ENCODE measurements around the gene HAO2.

DNA sequence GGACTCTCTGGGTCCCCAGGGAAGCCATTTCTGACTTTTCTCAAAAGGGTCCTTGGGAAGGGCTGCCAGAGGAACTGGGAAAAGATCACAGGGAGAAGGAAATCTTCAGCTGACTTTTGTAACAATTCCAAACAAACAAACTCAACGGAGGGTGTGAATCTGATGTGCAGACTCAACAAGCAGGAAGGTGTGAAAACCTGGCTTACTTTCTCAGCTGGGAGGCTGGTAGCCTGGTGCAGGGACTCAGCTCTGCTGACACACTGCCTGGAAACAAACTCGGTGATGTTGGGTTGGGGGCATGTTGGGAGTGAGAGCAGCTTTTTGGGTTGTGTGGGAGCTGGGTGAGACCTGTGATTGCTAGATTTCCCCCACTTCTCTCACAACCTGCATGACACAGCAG is 36.2 kb downstream of the HAO2 start:
- TF ChIP-seq, protein P1, sequence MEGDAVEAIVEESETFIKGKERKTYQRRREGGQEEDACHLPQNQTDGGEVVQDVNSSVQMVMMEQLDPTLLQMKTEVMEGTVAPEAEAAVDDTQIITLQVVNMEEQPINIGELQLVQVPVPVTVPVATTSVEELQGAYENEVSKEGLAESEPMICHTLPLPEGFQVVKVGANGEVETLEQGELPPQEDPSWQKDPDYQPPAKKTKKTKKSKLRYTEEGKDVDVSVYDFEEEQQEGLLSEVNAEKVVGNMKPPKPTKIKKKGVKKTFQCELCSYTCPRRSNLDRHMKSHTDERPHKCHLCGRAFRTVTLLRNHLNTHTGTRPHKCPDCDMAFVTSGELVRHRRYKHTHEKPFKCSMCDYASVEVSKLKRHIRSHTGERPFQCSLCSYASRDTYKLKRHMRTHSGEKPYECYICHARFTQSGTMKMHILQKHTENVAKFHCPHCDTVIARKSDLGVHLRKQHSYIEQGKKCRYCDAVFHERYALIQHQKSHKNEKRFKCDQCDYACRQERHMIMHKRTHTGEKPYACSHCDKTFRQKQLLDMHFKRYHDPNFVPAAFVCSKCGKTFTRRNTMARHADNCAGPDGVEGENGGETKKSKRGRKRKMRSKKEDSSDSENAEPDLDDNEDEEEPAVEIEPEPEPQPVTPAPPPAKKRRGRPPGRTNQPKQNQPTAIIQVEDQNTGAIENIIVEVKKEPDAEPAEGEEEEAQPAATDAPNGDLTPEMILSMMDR (conservative IDR thresholded peaks at IDR 0.05; ENCODE audit: low read depth, low read length) = no peak
- no peak for TF ChIP-seq EZH2 (IDR thresholded peaks at IDR 0.05; ENCODE audit: borderline replicate concordance, low read depth, low read length, poor library complexity, severe bottlenecking)
